HG02840 (cell line): ENCODE results near the gene SPATA6L.

Experiments
- ATAC-seq: cut with Tn5 transposase; IDR thresholded peaks from one replicate; pipeline ENCODE4 v1.9.1; 2021; ENCODE audit warnings: mild to moderate bottlenecking, moderate library complexity, moderate number of reproducible peaks; ENCODE audit not compliant: unreplicated experiment, low FRiP score

Gene SPATA6L, protein sequence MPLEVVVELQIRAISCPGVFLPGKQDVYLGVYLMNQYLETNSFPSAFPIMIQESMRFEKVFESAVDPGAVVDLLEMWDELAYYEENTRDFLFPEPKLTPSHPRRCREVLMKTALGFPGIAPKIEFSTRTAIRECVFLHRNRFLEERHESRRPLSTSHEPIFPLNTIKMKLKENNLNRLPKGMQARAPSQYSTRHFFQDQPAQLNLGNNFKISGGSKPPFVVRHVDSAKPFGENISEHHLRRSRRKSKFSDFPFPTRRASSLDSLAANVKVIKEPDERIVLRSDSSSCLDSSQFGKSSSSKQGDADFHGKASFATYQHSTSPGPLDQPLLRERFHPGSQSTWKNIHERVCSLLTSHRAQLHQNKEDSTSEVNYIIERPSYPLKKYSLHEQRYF

DNA sequence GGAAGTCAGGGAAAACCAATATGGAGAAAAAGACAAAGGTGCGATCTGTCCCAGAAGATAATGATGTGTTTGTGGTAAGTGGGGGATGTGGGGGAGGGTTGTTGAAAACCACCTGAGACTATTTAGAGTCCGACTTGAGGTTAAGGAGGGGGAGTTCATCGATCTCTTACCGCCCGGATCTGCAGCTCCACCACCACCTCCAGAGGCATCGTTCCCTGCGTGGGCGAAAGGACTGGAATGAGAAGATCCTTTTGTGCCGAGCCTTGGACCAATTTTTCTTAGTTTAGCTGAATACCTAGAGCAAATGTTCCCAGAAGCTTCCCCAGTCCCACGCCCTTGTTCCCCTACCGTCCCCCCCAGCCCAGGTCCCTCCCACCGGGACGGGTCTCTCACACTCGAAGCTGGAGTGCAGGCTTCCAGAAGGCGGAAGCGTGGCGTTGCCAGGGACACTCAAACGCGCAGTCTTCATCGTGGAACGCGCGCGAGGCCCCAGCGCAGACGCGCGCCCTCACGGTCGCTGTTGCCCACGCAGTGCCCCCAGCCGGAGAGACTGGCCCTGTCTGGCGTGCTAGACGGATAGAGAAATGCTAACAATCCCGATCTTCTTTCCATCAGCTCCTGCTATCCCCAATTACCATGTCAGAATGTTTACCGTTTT is at the start of gene SPATA6L:
TSS of gene SPATA6L (minus strand) at position 439 of the 658 bp plus-strand sequence. CDS start at position 209, 230 bp downstream.
- ATAC-seq = no peak

GRCh38 chr9:4714266-4715016 is 48.2 kb upstream of the SPATA6L start:
- ATAC-seq = no peak

- no peak for ATAC-seq
Measured at GRCh38 chr9:4713849-4714248, 47.6 kb upstream of the SPATA6L start.

GRCh38 chr9:4709380-4709779 is 43.1 kb upstream of the SPATA6L start:
- no peak for ATAC-seq

DNA sequence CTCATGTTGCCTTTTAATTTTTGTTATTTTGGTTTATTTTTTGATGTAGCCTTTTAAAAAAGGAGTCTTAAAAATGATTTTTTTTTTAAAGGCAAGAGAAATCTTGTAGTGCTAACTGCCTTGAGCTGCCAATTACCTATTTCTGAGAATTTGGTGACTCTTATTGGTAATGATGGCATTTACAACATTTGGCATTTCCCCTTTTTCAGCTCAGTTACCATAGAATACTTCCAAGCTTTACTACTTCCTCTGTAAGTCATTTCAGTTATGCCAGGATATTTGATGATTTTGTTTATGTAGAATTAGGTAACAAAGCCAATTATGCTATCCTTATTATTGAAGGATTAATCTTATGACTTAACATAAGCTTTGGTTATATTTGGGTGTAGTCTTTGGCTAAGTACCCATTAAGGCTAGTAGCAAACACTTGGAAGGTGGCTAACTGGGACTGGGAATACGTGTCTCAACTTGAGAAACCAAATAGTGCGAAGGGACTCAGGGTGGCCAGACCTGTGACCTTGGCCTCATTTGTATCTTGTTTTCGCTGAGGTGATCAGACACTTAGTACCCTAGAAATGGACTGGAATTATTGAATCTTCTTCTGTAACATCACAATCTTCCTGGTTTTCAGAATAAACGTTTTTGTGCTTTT is 40.8 kb upstream of the SPATA6L start:
- ATAC-seq = no peak

DNA sequence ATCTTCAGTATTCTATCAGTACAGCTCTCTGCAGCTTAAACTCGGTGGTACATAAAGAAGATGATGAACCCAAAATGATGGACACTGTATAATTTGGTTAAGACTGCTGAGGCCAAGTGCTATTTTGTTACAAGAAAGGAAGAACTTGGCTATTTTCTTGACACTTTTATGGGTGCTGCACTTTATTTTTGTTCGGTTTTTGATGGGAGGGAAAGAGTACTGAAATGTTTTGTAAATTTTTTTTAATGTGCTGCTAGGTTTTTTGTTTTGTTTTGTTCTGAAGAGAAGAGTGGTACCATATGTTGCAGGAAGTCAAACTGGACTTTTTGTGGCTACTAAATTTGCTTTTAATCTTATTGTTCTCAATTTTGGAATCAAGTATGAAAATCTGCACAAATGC is 39.7 kb upstream of the SPATA6L start:
- no peak for ATAC-seq

GRCh38 chr9:4704129-4704528 is 37.8 kb upstream of the SPATA6L start:
- ATAC-seq = no peak

DNA sequence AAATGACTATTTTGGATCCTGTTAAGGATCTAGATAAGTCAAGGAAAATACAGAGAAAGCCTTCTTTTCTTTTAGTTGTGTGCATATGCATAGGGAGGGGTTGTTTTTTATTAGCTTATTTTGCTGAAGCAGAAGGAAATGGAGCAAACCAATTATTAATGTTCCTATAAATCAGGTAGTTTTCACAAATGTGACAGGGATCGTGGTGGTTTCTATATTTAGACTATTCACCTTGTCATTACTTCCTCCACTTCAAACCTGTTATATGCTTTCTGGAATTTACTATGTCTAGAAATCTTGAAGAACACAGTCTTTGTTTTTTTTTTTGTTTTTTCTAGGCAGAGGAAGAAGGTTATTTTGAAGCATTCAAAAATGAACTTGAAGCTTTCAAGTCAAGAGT is 35.2 kb upstream of the SPATA6L start:
- no peak for ATAC-seq

DNA sequence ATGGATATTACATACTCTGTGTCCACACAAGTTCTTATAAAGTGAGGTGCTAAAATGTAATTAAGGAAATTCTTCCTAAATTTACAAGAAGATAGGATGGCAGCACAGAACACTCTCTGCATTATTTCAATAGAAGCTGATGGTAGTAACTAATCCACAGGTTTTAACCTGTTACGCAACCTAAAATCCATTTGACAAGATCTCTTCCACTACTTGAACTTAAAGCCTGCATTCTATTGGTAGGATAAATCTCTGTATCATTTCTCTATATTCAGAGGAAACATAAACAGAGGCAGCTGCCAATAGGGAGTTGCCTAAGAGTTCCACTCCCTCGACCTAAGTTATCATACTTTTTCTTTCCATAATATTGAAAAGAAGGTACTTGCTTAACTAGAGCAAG is 34.7 kb upstream of the SPATA6L start:
- no peak for ATAC-seq

- no peak for ATAC-seq
Measured at GRCh38 chr9:4700091-4700490, 33.8 kb upstream of the SPATA6L start.

DNA sequence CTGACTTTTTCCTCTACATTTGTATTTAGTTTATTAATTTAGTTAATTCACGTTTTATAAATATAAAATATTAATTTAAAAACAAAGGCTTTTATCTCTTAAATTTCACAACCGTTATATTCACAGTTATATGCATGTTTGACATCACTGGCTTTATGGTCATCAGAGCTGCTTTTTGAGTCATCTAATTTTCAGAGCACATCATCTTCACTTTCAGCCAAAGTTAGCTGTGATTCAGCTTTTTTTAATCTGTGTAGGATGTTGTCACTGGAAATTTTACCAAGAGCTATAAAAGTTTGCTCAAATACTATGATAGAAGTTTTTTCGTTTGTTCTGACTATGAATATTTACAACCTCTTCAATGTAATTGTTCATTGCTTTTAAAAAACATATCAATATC is 25.5 kb upstream of the SPATA6L start:
- ATAC-seq = no peak

DNA sequence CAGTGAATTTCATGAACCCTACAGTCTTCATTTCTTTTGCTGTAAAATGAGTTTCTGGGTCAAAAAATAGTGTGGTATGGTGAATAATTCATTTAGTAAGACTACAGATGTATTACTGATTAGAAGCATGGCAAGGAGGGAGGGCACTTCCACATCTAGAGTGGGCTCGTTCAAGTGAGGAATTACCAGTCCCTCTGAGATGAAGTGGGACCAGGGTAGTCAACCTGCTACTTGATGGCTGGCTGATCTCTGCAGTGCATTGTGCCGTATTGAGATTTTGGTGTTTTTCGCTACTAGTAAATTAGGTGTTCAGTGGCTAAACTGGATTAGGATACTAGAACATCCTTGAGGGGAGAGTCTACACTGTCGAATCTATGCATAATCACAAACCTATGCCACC is 23.9 kb upstream of the SPATA6L start:
- ATAC-seq = peak; percentile 60

GRCh38 chr9:4689687-4690104 is 23.4 kb upstream of the SPATA6L start:
- peak; percentile 44 for ATAC-seq

DNA sequence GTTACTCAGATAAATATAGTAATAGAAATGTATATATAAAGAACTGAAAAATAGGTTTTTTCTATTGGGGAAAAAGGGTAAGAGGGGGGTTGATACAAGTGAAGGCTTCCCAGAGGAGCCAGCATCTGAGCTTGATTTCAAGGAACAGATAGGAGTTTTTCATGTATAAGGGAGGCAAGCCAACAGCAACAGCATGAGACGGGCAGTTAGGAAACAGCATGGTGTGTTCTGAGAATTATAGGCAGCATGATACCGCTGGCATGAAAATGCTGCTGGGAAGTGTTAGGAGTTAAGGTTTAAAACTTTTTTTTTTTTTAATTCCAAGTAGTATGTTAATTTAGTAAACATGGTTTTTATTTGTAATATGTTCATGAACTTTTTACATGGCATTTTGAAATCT is 22.7 kb upstream of the SPATA6L start:
- ATAC-seq = no peak

GRCh38 chr9:4686584-4686983 is 20.3 kb upstream of the SPATA6L start:
- ATAC-seq = no peak

DNA sequence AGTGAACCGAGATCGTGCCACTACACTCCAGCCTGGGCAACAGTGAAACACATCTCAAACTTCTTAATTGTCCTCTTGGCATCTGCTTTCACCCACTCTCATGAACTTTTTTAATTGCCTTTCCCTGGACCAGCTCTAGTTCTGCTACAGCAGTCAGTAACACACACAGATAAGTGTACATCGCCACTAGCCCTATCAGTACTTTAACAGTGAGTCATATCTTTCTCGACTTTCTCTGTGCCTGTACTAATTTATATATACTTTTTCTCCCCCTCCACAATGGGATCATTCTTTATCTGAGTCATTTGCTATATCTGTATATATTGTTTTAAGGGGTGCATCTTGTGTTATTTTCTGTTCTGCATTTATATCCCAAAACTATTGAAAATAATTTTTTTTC is 19.8 kb upstream of the SPATA6L start:
- ATAC-seq = no peak

DNA sequence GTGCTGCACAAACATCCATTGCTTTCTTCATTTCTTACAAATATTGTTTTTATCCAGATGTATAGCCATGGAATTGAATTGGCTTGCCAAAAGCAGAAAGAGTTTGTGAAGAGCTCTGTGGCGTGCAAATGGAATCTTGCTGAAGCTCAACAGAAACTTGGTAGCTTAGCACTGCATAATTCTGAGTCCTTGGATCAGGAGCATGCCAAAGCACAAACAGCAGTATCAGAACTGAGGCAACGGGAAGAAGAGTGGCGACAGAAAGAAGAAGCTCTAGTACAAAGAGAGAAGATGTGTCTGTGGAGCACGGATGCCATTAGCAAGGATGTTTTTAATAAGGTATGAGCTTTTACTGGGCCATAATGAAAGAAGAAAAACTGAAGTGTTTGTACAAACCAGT is 18.5 kb upstream of the SPATA6L start:
- ATAC-seq = no peak

DNA sequence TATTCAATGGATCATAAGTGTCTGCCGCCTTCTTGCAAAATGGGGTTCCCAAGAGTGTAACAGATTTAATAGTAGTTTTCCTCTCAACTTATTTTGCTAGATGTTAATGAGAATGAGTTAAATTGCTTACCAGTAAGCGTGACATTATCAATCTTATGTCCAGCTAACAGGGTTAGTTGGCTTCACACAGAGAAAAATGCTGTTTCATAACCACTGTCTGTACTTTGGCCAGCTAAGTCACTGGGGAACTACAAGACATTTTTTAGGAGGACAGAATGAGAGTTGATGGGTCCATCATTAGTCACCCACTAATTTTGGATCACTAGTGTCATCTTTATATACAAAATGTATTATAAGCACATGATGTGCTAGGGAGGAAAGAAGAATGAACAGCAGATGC is 14.5 kb upstream of the SPATA6L start:
- ATAC-seq = no peak

DNA sequence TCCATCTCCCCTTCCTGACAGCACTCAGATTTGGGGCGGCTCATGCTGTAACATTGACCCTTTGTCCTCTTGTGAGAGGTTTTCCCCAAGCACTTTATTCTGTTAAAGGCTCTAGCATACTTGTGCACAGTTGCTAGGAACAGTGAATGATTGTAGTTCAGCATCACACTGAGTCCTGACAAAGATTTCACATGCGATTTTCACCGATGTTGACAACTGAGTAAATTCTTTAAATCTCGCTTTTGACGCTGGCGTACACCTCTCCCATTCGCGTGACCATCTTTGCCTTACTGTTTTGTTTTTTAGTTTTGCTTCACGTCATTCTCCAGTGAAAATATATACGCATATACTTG is 13.9 kb upstream of the SPATA6L start:
- no peak for ATAC-seq

GRCh38 chr9:4679268-4680172 is 13.2 kb upstream of the SPATA6L start, which contains the start of gene CDC37L1:
Gene CDC37L1 (plus strand): TSS chr9:4679569. CDS start chr9:4679768, 199 bp downstream.
- peak; percentile 97 for ATAC-seq
